ENCODE measurements around the gene SHC2.
"Not testable (repeated sequence)": the region's sequence is repeated elsewhere in the genome, so short reads cannot be mapped to it uniquely, and the experiment has no call there.

SHC2 gene

GRCh38 chr19:400976-401865 lies 59.6 kb downstream of the SHC2 start:
- DNase-seq, result no peak
- TF ChIP-seq GATA1 (IDR thresholded peaks at IDR 0.05; ENCODE audit: low read depth, low read length), result no peak

DNA sequence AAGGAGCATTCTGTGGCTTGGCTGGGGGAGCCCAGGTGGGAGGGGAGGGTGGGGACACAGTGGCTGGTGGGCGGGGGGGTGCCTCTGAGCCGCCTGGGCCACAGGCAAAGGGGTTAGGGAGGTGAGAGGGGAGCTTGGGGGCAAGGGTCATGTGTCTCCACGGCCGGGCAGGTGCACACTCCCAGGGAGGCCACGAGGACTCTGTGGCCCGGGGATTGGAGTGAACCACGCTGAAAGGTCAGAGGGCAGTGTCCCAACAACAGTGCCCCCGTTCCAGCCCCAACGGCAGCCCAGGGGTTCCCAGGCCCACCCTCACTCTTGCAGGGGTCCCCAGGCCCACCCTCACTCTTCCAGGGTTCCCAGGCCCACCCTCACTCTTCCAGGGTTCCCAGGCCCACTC lies 61.5 kb downstream of the SHC2 start:
- TF ChIP-seq POLR2A (IDR thresholded peaks at IDR 0.05; ENCODE audit: low read length), result no peak
- no peak for TF ChIP-seq GATA1 (IDR thresholded peaks at IDR 0.05; ENCODE audit: low read depth, low read length)
- DNase-seq, result no peak

GRCh38 chr19:398719-399118 lies 62.1 kb downstream of the SHC2 start:
- no peak for DNase-seq
- TF ChIP-seq POLR2A (IDR thresholded peaks at IDR 0.05; ENCODE audit: low read length) (no peak), GATA1 (IDR thresholded peaks at IDR 0.05; ENCODE audit: low read depth, low read length) (no peak)

DNA sequence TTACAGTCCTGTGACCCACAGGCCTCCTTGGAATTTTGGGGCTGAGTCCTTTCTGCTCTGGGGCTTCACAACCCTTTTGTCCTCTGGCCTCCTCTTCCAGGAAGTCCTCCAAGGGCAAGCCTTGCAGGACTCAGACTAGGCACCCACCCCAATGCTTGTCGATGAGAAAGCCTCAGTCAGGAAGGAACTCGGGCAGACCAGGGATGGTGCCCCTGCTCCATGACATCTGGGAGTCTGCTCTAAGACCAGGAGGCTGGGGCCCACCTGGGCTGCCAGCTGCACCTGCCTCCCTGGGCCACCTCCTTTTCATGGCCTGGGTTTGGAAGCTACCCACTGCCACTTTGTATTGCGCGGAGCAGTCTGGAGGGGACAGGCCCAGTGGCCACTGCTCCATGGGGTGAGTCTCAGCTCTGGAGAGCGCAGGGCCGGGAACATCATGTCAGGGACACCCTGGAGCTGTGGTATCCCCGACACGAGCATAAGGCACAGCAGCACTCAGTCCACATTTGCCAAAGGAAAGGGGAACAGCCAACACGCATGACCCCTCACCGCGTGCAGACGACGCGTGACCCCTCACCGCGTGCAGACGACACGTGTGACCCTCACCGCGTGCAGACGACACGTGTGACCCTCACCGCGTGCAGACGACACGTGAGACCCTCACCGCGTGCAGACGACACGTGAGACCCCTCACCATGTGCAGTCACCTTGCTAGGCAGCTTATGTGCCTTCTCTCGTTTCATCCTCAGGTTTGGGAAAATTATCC lies 62.7 kb downstream of the SHC2 start:
- TF ChIP-seq POLR2A (IDR thresholded peaks at IDR 0.05; ENCODE audit: low read length), result no peak
- TF ChIP-seq GATA1 (IDR thresholded peaks at IDR 0.05; ENCODE audit: low read depth, low read length), result no peak
- DNase-seq, result no peak

GRCh38 chr19:397321-397720 lies 63.5 kb downstream of the SHC2 start:
- DNase-seq, result no peak
- TF ChIP-seq POLR2A (IDR thresholded peaks at IDR 0.05; ENCODE audit: low read length), result no peak
- no peak for TF ChIP-seq GATA1 (IDR thresholded peaks at IDR 0.05; ENCODE audit: low read depth, low read length)

GRCh38 chr19:395467-395866 lies 65.4 kb downstream of the SHC2 start:
- no peak for TF ChIP-seq GATA1 (IDR thresholded peaks at IDR 0.05; ENCODE audit: low read depth, low read length)

GRCh38 chr19:394857-395256 lies 66.0 kb downstream of the SHC2 start:
- not testable (repeated sequence) for DNase-seq

More at GRCh38 chr19:395467-395866, 65.4 kb downstream of the SHC2 start:
- DNase-seq, result no peak

- DNase-seq, result not testable (repeated sequence)
These were observed 67.3 kb downstream of the SHC2 start for GRCh38 chr19:393560-393959.

DNA sequence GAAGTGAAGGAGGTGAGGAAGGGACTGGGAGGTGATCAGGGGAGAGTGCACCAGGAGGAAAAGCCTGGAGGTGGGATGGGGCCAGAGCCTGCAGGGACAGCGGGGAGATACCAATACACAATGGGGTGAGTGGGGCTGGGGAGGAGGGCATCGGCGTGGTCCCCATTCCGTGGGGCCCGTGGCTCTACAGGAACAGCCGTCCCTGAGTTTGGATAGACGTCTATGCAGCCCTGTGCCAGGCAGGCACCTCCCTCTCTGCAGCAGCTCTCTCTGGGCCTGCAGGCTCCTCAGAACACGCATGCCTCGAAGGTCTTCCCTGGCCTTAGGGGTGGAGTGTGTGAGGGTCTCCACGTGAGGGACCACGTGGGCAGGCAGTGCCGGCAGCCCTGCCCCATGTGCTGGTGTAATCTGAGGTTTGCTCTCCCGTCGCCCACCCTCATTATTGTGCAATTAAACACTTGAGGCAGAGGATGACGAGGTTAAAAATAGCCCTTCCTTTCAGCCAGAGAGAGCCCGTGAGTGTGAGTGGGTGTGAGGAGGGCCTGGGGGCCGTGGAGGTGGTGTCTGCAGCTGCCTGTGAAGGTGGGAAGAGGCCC lies 68.4 kb downstream of the SHC2 start:
- TF ChIP-seq GATA1 (IDR thresholded peaks at IDR 0.05; ENCODE audit: low read depth, low read length) (no peak), POLR2A (IDR thresholded peaks at IDR 0.05; ENCODE audit: low read length) (no peak)
- DNase-seq, result no peak

GRCh38 chr19:391726-392374 lies 69.0 kb downstream of the SHC2 start:
- TF ChIP-seq GATA1 (IDR thresholded peaks at IDR 0.05; ENCODE audit: low read depth, low read length), result no peak
- no peak for TF ChIP-seq POLR2A (IDR thresholded peaks at IDR 0.05; ENCODE audit: low read length)
- no peak for DNase-seq

- DNase-seq, result no peak
These were observed 69.7 kb downstream of the SHC2 start for GRCh38 chr19:391207-391557.

DNA sequence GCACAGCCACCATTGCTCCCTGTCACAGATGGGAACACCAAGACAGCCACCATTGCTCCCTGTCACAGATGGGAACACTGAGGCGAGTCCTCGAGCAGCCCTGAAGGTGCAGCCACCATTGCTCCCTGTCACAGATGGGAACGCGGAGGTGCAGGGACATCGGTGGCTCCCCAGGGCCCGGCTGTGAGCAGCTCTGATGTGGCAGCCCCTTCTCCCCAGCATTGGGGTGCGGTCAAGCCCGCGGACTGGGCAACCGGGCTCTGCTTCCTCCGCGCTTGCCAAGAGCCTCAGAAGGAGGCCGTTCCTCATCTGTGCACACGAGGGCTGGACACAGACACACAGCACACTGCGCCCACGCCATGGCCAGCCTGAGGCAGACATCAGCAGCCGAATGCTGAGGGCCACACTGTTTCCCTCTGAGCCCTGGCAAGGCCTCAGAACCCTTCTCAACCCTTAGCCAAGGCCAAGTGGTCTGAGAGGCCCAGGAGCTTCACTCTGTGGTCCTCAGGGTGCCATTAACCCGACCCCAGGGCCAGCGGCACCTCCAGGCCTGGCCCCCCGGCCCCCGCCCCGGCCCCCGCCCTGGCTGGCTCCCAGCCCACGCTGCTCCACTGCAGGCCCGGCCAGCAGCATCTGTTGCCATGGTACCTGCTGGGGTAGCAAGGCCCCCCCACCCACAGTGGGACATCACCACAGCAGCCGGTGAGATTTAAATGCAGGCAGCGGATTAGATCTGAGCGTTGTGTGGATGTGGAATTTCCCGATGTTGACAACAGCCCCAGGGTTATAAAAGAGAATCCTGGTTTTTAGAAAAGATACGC lies 70.2 kb downstream of the SHC2 start:
- TF ChIP-seq POLR2A (IDR thresholded peaks at IDR 0.05; ENCODE audit: low read length), result no peak
- no peak for TF ChIP-seq GATA1 (IDR thresholded peaks at IDR 0.05; ENCODE audit: low read depth, low read length)
- DNase-seq, result no peak

More at GRCh38 chr19:391207-391557, 69.7 kb downstream of the SHC2 start:
- no peak for TF ChIP-seq GATA1 (IDR thresholded peaks at IDR 0.05; ENCODE audit: low read depth, low read length)
- no peak for TF ChIP-seq POLR2A (IDR thresholded peaks at IDR 0.05; ENCODE audit: low read length)

- DNase-seq, result no peak
- TF ChIP-seq GATA1 (IDR thresholded peaks at IDR 0.05; ENCODE audit: low read depth, low read length), result no peak
- no peak for TF ChIP-seq POLR2A (IDR thresholded peaks at IDR 0.05; ENCODE audit: low read length)
These were observed 70.9 kb downstream of the SHC2 start for GRCh38 chr19:389935-390289.
